HUDEP-2 (cell line): Measurements from ENCODE around the gene CMTM5.
A peak's percentile ranks its signal among the peaks of the same experiment; 100 is the strongest.
"Not testable (repeated sequence)": the region's sequence is repeated elsewhere in the genome, so short reads cannot be mapped to it uniquely, and the experiment has no call there.

ENCODE experiments used
- DNase-seq, 76 experiments: peaks; one replicate each; lab custom pipeline; 2025; ENCODE audit not compliant: unreplicated experiment in 76 of 76; lab: John Stamatoyannopoulos, UW

The CMTM5 gene

GRCh38 chr14:23377573-23378563 lies 1.0 kb downstream of the CMTM5 start:
- no peak for DNase-seq

GRCh38 chr14:23378612-23379220 lies 1.9 kb downstream of the CMTM5 start:
- DNase-seq: no peak

DNA sequence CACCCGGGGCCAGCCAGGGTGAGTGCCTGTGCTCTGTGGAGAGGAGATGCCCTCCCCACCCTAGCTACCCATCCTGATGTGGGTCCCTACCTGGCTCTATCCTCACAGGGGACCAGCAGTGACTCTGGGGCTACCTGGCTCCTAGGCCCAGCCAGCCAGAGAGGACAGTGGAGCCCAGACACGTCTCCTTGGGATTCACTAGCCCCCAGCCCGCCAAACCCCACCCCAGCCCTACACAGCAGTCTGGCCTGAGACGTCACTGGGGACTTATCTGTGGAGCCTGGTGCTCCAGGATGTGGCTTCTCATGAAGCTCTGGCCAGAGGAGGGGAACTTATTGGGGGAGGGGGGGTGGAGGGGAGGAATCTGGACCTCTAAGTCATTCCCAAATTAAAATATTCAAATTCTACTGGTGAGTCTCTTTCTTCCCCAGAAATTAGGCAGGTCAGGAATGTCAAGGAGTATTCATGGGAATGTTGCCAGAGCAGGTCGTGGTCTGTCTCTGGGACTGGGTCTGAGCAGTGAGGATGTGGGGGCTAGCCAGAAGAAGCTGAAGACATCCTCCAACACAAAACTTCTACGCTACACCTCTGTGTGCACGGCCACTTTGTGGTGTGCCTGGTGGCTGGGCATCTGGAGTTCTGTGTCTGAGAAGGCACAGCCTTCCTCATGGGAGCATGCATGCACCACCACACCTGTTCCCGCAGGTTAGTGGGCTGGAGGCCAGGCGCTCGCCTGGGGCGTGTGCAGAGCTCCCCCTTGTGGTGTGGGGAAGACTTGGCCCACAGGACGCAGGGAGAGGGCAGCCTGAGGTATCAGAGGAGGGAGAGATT lies 2.7 kb downstream of the CMTM5 start:
- DNase-seq: peak in 39 of 76 experiments; percentile 0 to 55 (median 22)

- DNase-seq: no peak
Observed at GRCh38 chr14:23380197-23380914, 3.5 kb downstream of the CMTM5 start.

DNA sequence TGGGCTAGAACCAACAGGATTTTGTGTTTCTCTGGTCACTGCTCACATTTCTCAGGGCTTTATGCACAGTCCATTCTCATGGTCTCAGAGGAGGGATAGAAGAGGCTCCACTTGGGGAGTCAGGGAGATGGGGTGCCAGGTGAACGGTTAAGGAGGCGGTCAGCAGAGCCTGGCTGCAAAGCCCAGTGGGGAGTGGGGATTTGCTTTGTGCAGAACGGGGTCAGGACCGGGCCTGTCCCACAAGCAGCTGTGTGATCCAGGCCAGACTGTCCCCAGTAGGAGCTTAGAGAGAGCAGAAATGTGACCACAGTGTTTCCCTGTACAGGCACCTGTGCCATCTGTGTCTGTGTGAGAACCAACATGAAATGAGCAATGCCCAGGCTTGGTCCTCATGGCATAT lies 4.1 kb downstream of the CMTM5 start:
- DNase-seq: no peak

DNA sequence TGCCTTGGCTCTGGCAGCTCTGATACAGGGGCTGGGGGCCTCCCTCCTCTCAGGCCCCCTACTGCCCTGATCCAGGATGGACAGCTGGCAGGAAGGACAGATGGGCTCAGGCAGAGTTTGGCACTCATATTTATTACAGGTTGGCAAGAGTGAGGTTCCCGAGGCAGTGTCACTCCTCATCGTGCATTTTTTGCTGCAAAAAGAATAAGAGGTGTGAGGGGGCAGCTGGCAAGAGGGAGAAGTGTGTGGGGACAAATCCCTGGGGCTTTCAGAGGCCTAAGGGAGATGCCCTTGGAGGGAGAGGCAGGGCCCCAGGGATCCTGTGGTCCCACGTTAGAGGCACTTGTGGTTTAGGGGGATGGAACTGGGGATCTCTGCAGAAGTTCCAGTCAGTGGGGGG lies 5.0 kb downstream of the CMTM5 start:
- DNase-seq: no peak

- no peak for DNase-seq
Observed at GRCh38 chr14:23382276-23382675, 5.4 kb downstream of the CMTM5 start.

DNA sequence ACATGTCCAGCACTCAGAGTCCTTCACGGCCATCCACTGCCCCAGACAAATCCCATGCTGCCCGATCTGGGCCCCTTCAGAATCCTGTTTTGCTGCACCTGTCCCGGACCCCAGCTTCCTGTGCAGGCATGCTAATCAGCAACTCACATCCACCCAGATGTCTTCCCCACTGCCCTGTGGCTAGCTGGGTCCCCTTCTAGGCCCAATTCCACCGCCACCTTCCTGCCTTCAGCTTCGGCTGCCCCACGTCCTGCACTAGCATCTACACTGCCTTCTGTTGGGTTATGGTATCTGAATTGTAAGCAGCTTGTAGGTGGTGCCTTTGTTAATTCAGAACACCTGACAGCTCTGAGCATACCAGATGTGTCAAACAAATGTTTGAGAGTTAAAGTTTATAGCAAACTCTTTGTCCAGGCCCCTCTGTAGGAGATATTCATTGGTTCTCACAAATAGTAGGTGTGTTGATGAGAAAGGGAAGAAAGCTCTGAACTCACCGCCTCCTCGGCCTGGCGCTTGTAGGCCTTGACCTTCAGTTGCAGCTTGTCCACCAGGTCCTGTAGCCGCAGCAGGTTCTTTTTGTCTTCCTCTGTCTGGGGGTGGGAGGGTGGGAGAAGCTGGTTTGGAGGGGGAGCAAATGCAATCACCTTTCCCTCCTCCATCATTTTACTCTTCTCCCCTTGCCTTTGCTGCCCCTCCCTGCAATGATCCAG lies 6.0 kb downstream of the CMTM5 start:
- no peak for DNase-seq

- DNase-seq: no peak
Observed at GRCh38 chr14:23384364-23385080, 7.7 kb downstream of the CMTM5 start.

DNA sequence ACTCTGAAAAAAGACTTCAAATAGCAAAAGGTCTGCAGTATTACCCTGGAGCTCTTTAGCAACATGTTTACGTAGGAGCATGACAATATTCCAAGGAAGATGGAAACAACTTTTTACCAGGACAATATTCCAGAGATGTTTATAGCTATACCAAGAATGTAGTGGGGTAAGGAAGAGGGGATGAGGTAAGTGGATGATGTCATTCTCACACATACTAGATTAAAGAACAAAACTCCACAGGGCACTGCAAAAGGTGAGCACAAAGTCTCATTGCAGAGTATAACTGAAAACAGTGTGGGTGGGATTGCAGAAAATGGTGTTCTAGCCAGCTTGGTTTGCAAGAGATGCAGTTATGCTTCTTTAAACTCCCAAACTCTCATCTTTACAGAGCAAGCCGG lies 8.4 kb downstream of the CMTM5 start:
- DNase-seq: no peak

DNA sequence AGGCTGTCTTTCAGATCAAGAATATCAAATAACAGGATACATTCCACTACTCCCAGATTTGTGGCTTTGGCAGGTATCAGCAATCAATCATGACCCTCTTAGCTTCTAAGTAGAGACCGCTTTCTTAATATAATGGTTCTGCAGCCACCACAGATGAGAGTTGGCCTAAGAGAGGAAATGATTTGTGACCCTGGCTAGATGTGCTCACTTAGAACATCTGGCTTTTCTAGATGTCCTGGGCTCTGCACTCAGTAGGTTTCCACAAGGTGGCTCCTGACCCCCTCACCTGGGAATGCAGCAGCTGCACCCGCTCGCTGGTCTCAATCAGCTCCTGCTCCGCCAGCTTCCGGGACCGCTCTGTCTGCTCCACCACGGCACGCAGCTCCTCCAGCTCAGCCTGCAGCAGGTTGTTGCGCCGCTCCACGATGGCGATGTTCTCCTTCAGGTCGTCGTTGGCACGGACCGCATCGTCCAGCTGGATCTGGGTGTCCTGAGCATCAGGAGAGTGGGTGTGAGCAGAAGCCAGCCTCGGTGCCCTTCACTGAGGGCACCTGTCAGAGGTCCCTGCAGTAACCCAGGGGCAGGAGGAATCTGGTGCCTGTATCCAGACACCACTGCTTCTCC lies 8.9 kb downstream of the CMTM5 start:
- no peak for DNase-seq

DNA sequence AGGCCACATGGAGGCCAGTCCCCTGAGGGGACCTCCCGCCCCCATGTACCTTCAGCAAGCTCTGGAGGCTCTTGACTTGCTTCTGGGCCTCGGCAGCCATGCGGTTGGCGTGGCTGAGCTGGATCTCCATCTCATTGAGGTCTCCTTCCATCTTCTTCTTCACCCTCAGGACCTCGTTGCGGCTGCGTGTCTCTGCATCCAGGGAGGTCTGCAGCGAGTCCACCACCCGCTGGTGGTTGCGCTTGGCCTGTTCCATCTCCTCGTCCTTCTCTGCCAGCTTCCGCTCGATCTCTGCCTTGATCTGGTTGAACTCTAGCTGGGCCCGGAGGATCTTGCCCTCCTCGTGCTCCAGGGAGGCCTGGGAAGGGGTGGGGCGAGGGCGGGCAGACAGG lies 9.4 kb downstream of the CMTM5 start:
- DNase-seq: not testable (repeated sequence)

- no peak for DNase-seq
Observed at GRCh38 chr14:23386999-23387398, 10.2 kb downstream of the CMTM5 start.

- DNase-seq: no peak
Observed at GRCh38 chr14:23387916-23388882, 11.4 kb downstream of the CMTM5 start.

- no peak for DNase-seq
Observed at GRCh38 chr14:23388996-23389395, 12.2 kb downstream of the CMTM5 start.

DNA sequence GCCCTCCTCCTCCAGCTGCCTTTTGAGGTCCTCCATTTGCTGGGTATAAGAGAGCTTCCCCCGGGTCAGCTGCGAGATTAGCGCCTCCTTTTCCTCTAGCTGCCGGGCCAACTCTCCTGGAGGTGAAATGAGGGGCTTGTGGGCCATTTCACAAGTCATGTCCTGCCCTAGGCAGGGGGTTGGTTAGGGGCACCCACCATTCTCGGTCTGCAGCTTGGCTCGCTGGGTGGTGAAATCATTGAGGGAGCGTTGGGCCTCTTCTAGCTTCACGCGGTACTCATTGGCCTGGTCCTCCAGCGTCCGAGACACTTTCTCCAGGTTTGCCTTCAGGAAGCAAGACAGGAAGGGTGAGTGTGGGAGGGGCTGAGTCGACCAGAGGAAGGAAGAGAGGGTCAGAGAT lies 12.6 kb downstream of the CMTM5 start:
- DNase-seq: no peak

GRCh38 chr14:23389871-23390270 lies 13.0 kb downstream of the CMTM5 start:
- not testable (repeated sequence) for DNase-seq

GRCh38 chr14:23392613-23393012 lies 15.8 kb downstream of the CMTM5 start:
- no peak for DNase-seq
